Aorta (tissue), 5 donors: Measurements from ENCODE around the gene NAT8. TPM values are rescaled to one million over a fixed set of nuclear protein-coding genes. Genes with fewer than 3 reads are reported as not detected.

Source experiments
- ATAC-seq: fragments of 200-7000 bp; cut with Tn5 transposase; one replicate; pipeline ENCODE4 v1.9.1; 2022; ENCODE audit warnings: moderate library complexity; ENCODE audit not compliant: low FRiP score
- DNase-seq, 2 donors: peaks; one replicate each; pipeline ENCODE4 v3.0.0-alpha.2; 2020
- H3K27ac ChIP-seq, 2 donors: one replicate each; pipeline ENCODE4 v1.5.1; 2013; ENCODE audit warnings: low read length in 2 of 2, mild to moderate bottlenecking in 2 of 2, moderate library complexity in 2 of 2, control low read depth in 1 of 2, inconsistent platforms in 1 of 2, low read depth in 1 of 2
- H3K27me3 ChIP-seq, 2 donors: one replicate each; pipeline ENCODE4 v1.6.1; 2013; ENCODE audit warnings: control low read depth in 1 of 2, low read length in 1 of 2, mild to moderate bottlenecking in 1 of 2, moderate library complexity in 1 of 2; ENCODE audit not compliant: insufficient read depth in 2 of 2, control insufficient read depth in 1 of 2
- H3K36me3 ChIP-seq, 2 donors: one replicate each; pipeline ENCODE4 v1.6.1; 2013; ENCODE audit warnings: control low read depth in 1 of 2, low read length in 1 of 2, mild to moderate bottlenecking in 1 of 2; ENCODE audit not compliant: insufficient read depth in 2 of 2, control insufficient read depth in 1 of 2
- H3K4me1 ChIP-seq, 2 donors: one replicate each; pipeline ENCODE4 v1.6.1; 2013; ENCODE audit warnings: low read length in 2 of 2, control low read depth in 1 of 2, mild to moderate bottlenecking in 1 of 2, moderate library complexity in 1 of 2; ENCODE audit not compliant: insufficient read depth in 2 of 2, control insufficient read depth in 1 of 2
- H3K4me3 ChIP-seq, 2 donors: one replicate each; pipeline ENCODE4 v1.5.1; 2013; ENCODE audit warnings: low read length in 2 of 2, control low read depth in 1 of 2, mild to moderate bottlenecking in 1 of 2
- H3K9me3 ChIP-seq: one replicate; pipeline ENCODE4 v1.6.1; 2013; ENCODE audit warnings: mild to moderate bottlenecking, low read length; ENCODE audit not compliant: control insufficient read depth
- WGBS, 2 donors: extraction: QIAGEN DNeasy Blood & Tissue Kit; methylation state at CpG; one replicate each; pipeline ENCODE4 v1.1.7; 2013; 5-methylcytosine and 5-hydroxymethylcytosine counted together
- intact Hi-C, 2 donors: fragments of 100-400 bp; cut with DNase I; formaldehyde crosslinking; loops; one replicate each; pipeline versions ENCODE4 v1.14.2 to v1.15.0; 2022
- polyA plus RNA-seq, 2 donors: library from polyadenylated mRNA; stranded (reverse); fragments of 200-250 nt; gene quantifications; one replicate each; pipeline ENCODE4 v1.2.3, GENCODE V29; 2013
- total RNA-seq, 2 donors: library from RNA; stranded (reverse); fragmentation: NEBNext Ultra II Directional; extraction: Animal tissue kit (Norgen Biotek cat#: 25700); gene quantifications; one replicate each; pipeline ENCODE4 v1.2.1, GENCODE V29; 2021
- donor health status: healthy with polysubstance abuse.
- donor health status: Bipolar disorder and iron deficiency.
- donor health status: DM: no; HTN: no; CAD: no.
- donor health status: DM: no; HTN: no; CAD: no.
- donor health status: DM: yes; HTN: yes; CAD: no.

The NAT8 gene
- total and polyA plus RNA-seq, 4 donors = not detected

GRCh38 chr2:73601780-73602179 lies 40.4 kb downstream of the NAT8 start:
- H3K9me3 ChIP-seq = no peaks in the 10 kb centered on the region
- DNase-seq (no peak), ATAC-seq (no peak)
- H3K4me3 ChIP-seq = no peak overlapping the region
- H3K36me3 ChIP-seq = peaks cover 0 to 2% of the 10 kb centered on the region in 2 donors
- no peaks in the 10 kb centered on the region for H3K4me1 ChIP-seq
- intact Hi-C loops = no loop called here
- 84 to 89% methylated on average over 5 of the region's 5 CpGs for WGBS, 2 donors
- H3K27ac ChIP-seq = no peak overlapping the region
- no peaks in the 10 kb centered on the region for H3K27me3 ChIP-seq

- DNase-seq (no peak), ATAC-seq (no peak)
- Histone ChIP-seq H3K36me3 (no peaks in the 10 kb centered on the region), H3K4me1 (peaks cover 0 to 8% of the 10 kb centered on the region in 2 donors), H3K9me3 (no peaks in the 10 kb centered on the region), H3K4me3 (no peak overlapping the region), H3K27ac (peak overlapping the region in 1 of 2 donors; percentile 54), H3K27me3 (no peaks in the 10 kb centered on the region)
- WGBS, 2 donors = 36 to 39% methylated on average over 2 of the region's 2 CpGs
- intact Hi-C loops = no loop called here
Observed at GRCh38 chr2:73594251-73594650, 48.0 kb downstream of the NAT8 start.

GRCh38 chr2:73593680-73594079 lies 48.5 kb downstream of the NAT8 start:
- H3K4me3 ChIP-seq = no peak overlapping the region
- no peak for DNase-seq
- no peaks in the 10 kb centered on the region for H3K9me3 ChIP-seq
- H3K27ac ChIP-seq = no peak overlapping the region
- no peaks in the 10 kb centered on the region for H3K27me3 ChIP-seq
- intact Hi-C loops = no loop called here
- no peak for ATAC-seq
- peaks cover 0 to 8% of the 10 kb centered on the region in 2 donors for H3K4me1 ChIP-seq
- no peaks in the 10 kb centered on the region for H3K36me3 ChIP-seq
- 20 to 24% methylated on average over 2 of the region's 2 CpGs for whole genome bisulfite sequencing, 2 donors

Other genes starting within 250 kb of the NAT8 start
- 10 to 100 TPM; 21.3 to 24.1 TPM for gene TPRKB, start 94.9 kb upstream of the NAT8 start, total RNA-seq
- 10 to 100 TPM; 57.6 to 76.5 TPM for gene TPRKB, start 94.9 kb upstream of the NAT8 start, polyA plus RNA-seq
- gene DUSP11, start 137.7 kb upstream of the NAT8 start, total RNA-seq = 10 to 100 TPM; 22.1 to 27.6 TPM
- gene DUSP11, start 137.7 kb upstream of the NAT8 start, polyA plus RNA-seq = 10 to 100 TPM; 16.5 to 17.8 TPM
- not detected for gene C2orf78, start 141.8 kb upstream of the NAT8 start, total RNA-seq
- not detected for gene C2orf78, start 141.8 kb upstream of the NAT8 start, polyA plus RNA-seq
- gene STAMBP, start 186.5 kb upstream of the NAT8 start, total RNA-seq = 10 to 100 TPM; 32.4 to 33.2 TPM
- gene STAMBP, start 186.5 kb upstream of the NAT8 start, polyA plus RNA-seq = 10 to 100 TPM; 32.3 to 43.5 TPM